ENCODE results near the gene KCNK7.

DNA sequence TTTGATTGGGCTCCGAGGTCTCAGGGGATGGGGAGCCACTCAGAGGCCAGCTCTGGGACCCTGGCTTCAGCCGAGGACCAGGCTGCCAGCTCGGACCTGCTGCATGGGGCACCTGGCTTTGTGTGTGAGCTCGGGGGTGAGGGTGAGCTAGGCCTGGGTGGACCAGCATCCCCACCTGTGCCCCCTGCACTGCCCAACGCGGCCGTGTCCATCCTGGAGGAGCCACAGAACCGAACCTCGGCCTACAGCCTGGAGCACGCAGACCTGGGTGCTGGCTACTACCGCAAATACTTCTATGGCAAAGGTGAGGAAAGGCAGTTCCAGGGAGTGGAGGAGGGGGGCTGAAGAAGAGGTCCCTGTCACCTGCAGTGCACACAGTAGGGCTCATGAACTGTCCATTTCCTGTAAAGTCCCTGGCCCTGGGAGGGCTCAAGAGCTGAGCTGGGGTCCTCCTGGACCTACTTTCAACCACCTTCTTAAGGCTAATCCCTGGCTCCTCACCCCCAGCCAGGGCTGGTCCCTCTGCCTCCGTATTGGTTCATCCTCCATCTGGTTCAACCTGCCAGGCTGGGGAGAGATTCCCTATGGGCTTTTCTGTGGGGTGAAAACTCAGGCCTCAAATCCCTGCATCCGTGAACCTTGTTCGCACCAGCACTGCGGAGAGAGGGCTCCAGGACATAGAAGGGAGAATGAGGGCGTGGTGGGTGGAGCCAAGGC lies 45.9 kb upstream of the KCNK7 start:
- TF ChIP-seq, protein P1, sequence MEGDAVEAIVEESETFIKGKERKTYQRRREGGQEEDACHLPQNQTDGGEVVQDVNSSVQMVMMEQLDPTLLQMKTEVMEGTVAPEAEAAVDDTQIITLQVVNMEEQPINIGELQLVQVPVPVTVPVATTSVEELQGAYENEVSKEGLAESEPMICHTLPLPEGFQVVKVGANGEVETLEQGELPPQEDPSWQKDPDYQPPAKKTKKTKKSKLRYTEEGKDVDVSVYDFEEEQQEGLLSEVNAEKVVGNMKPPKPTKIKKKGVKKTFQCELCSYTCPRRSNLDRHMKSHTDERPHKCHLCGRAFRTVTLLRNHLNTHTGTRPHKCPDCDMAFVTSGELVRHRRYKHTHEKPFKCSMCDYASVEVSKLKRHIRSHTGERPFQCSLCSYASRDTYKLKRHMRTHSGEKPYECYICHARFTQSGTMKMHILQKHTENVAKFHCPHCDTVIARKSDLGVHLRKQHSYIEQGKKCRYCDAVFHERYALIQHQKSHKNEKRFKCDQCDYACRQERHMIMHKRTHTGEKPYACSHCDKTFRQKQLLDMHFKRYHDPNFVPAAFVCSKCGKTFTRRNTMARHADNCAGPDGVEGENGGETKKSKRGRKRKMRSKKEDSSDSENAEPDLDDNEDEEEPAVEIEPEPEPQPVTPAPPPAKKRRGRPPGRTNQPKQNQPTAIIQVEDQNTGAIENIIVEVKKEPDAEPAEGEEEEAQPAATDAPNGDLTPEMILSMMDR (conservative IDR thresholded peaks at IDR 0.05; ENCODE audit: low read depth in 2 of 2), result no peak
- TF ChIP-seq, protein P2, sequence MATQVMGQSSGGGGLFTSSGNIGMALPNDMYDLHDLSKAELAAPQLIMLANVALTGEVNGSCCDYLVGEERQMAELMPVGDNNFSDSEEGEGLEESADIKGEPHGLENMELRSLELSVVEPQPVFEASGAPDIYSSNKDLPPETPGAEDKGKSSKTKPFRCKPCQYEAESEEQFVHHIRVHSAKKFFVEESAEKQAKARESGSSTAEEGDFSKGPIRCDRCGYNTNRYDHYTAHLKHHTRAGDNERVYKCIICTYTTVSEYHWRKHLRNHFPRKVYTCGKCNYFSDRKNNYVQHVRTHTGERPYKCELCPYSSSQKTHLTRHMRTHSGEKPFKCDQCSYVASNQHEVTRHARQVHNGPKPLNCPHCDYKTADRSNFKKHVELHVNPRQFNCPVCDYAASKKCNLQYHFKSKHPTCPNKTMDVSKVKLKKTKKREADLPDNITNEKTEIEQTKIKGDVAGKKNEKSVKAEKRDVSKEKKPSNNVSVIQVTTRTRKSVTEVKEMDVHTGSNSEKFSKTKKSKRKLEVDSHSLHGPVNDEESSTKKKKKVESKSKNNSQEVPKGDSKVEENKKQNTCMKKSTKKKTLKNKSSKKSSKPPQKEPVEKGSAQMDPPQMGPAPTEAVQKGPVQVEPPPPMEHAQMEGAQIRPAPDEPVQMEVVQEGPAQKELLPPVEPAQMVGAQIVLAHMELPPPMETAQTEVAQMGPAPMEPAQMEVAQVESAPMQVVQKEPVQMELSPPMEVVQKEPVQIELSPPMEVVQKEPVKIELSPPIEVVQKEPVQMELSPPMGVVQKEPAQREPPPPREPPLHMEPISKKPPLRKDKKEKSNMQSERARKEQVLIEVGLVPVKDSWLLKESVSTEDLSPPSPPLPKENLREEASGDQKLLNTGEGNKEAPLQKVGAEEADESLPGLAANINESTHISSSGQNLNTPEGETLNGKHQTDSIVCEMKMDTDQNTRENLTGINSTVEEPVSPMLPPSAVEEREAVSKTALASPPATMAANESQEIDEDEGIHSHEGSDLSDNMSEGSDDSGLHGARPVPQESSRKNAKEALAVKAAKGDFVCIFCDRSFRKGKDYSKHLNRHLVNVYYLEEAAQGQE (IDR thresholded peaks at IDR 0.05; ENCODE audit: unreplicated experiment), result no peak
- TF ChIP-seq POLR2AphosphoS5 (IDR thresholded peaks at IDR 0.05; ENCODE audit: low read depth), result no peak
- no peak for TF ChIP-seq EZH2 (IDR thresholded peaks at IDR 0.05; ENCODE audit: low read depth, unreplicated experiment)
- TF ChIP-seq, protein P3, sequence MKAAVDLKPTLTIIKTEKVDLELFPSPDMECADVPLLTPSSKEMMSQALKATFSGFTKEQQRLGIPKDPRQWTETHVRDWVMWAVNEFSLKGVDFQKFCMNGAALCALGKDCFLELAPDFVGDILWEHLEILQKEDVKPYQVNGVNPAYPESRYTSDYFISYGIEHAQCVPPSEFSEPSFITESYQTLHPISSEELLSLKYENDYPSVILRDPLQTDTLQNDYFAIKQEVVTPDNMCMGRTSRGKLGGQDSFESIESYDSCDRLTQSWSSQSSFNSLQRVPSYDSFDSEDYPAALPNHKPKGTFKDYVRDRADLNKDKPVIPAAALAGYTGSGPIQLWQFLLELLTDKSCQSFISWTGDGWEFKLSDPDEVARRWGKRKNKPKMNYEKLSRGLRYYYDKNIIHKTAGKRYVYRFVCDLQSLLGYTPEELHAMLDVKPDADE (IDR thresholded peaks at IDR 0.05), result no peak
- TF ChIP-seq NANOG (IDR thresholded peaks at IDR 0.05; ENCODE audit: borderline replicate concordance), result no peak
- no peak for TF ChIP-seq EZH2phosphoT487 (IDR thresholded peaks at IDR 0.05; ENCODE audit: unreplicated experiment)
- TF ChIP-seq CREB1 (CRISPR knock-in tag; IDR thresholded peaks at IDR 0.05; ENCODE audit: low read depth), result no peak
- no peak for TF ChIP-seq JUNB (IDR thresholded peaks at IDR 0.05; ENCODE audit: unreplicated experiment)
- TF ChIP-seq STAT1 (IDR thresholded peaks at IDR 0.05; ENCODE audit: unreplicated experiment), result no peak
- TF ChIP-seq ZNF114 (CRISPR knock-in tag; IDR thresholded peaks at IDR 0.05), result no peak
- TF ChIP-seq ZNF331 (CRISPR knock-in tag; IDR thresholded peaks at IDR 0.05; ENCODE audit: low read depth), result no peak

Data from GM23338 (cell line).